IMR-90 (cell line): ENCODE results near the gene C1orf159.

Source experiments
- BHLHE40 ChIP-seq: fragments of 150-350 bp; IDR thresholded peaks from 2 replicates; pipeline ENCODE4 v1.6.1; 2016; ENCODE audit warnings: mild to moderate bottlenecking, low read depth, low read length
- CEBPB ChIP-seq: IDR thresholded peaks from 2 replicates; pipeline ENCODE4 v1.6.1; 2012; ENCODE audit warnings: low read depth, low read length, improper control_type of control experiment
- FOS ChIP-seq: fragments of 150-350 bp; IDR thresholded peaks from 2 replicates; pipeline ENCODE4 v1.6.1; 2016; ENCODE audit warnings: low read depth, low read length
- MAFK ChIP-seq: IDR thresholded peaks from 2 replicates; pipeline ENCODE4 v1.6.1; 2012; ENCODE audit warnings: low read depth, low read length, improper control_type of control experiment
- MAZ ChIP-seq: IDR thresholded peaks from 2 replicates; pipeline ENCODE4 v1.6.1; 2012; ENCODE audit warnings: low read depth, mild to moderate bottlenecking, low read length, improper control_type of control experiment, moderate library complexity, borderline replicate concordance
- POLR2A ChIP-seq: IDR thresholded peaks from 2 replicates; pipeline ENCODE4 v1.6.1; 2012; ENCODE audit warnings: mild to moderate bottlenecking, low read depth, low read length
- RAD21 ChIP-seq: IDR thresholded peaks from 2 replicates; pipeline ENCODE4 v1.6.1; 2012; ENCODE audit warnings: low read length, improper control_type of control experiment
- RFX5 ChIP-seq: IDR thresholded peaks from 2 replicates; pipeline ENCODE4 v1.8.0; 2012; ENCODE audit warnings: low read depth, mild to moderate bottlenecking, low read length, moderate library complexity
- TF ChIP-seq, protein P1 (sequence below): conservative IDR thresholded peaks from 2 replicates; pipeline ENCODE4 v1.5.1; 2012; ENCODE audit warnings: mild to moderate bottlenecking, low read depth, low read length, improper control_type of control experiment
- TF ChIP-seq, protein P2 (sequence below): fragments of 150-350 bp; IDR thresholded peaks from 2 replicates; pipeline ENCODE4 v1.6.1; 2016; ENCODE audit warnings: low read depth, mild to moderate bottlenecking, low read length, moderate library complexity, borderline replicate concordance

GRCh38 chr1:1100296-1100695, 15.6 kb downstream of the C1orf159 start:
- TF ChIP-seq, protein P1, sequence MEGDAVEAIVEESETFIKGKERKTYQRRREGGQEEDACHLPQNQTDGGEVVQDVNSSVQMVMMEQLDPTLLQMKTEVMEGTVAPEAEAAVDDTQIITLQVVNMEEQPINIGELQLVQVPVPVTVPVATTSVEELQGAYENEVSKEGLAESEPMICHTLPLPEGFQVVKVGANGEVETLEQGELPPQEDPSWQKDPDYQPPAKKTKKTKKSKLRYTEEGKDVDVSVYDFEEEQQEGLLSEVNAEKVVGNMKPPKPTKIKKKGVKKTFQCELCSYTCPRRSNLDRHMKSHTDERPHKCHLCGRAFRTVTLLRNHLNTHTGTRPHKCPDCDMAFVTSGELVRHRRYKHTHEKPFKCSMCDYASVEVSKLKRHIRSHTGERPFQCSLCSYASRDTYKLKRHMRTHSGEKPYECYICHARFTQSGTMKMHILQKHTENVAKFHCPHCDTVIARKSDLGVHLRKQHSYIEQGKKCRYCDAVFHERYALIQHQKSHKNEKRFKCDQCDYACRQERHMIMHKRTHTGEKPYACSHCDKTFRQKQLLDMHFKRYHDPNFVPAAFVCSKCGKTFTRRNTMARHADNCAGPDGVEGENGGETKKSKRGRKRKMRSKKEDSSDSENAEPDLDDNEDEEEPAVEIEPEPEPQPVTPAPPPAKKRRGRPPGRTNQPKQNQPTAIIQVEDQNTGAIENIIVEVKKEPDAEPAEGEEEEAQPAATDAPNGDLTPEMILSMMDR = no peak
- TF ChIP-seq MAZ = no peak
- no peak for TF ChIP-seq POLR2A
- no peak for TF ChIP-seq RFX5
- no peak for TF ChIP-seq CEBPB
- TF ChIP-seq BHLHE40 = no peak
- no peak for TF ChIP-seq RAD21
- TF ChIP-seq FOS = no peak
- no peak for TF ChIP-seq MAFK
- TF ChIP-seq, protein P2, sequence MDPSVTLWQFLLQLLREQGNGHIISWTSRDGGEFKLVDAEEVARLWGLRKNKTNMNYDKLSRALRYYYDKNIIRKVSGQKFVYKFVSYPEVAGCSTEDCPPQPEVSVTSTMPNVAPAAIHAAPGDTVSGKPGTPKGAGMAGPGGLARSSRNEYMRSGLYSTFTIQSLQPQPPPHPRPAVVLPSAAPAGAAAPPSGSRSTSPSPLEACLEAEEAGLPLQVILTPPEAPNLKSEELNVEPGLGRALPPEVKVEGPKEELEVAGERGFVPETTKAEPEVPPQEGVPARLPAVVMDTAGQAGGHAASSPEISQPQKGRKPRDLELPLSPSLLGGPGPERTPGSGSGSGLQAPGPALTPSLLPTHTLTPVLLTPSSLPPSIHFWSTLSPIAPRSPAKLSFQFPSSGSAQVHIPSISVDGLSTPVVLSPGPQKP = no peak
